K562 (cell line): ENCODE data around the gene MMP28. TPM values are rescaled to one million over a fixed set of nuclear protein-coding genes. Genes with fewer than 3 reads are reported as not detected.

Experiments
- ELF4 ChIP-seq: fragments of 450-650 bp; formaldehyde crosslinking; IDR thresholded peaks from 2 replicates; pipeline ENCODE4 v1.4.0; 2022; ENCODE audit warnings: missing genetic modification characterization
- JUN ChIP-seq, 2 experiments: sonication (generic) in 1 of 2; formaldehyde crosslinking in 1 of 2; IDR thresholded peaks; 2 replicates each; pipeline versions ENCODE4 v1.6.1 to v1.8.0; 2012 to 2022; ENCODE audit warnings: borderline replicate concordance in 2 of 2, mild to moderate bottlenecking in 2 of 2, improper control_type of control experiment in 1 of 2, low read depth in 1 of 2, low read length in 1 of 2, missing genetic modification reagents in 1 of 2
- LARP7 ChIP-seq: fragments of 450-650 bp; IDR thresholded peaks from 2 replicates; pipeline ENCODE4 v1.6.1; 2016
- PHF21A ChIP-seq: fragments of 450-650 bp; IDR thresholded peaks from 2 replicates; pipeline ENCODE4 v1.6.1; 2017; ENCODE audit warnings: low read depth, borderline replicate concordance
- RB1 ChIP-seq: fragments of 450-650 bp; IDR thresholded peaks from 2 replicates; pipeline ENCODE4 v1.6.1; 2017; ENCODE audit warnings: low read depth, mild to moderate bottlenecking
- STAT5B ChIP-seq: fragments of 250-450 bp; sonication (Bioruptor Pico); IDR thresholded peaks from 2 replicates; pipeline ENCODE4 v1.8.0; 2021; ENCODE audit warnings: mild to moderate bottlenecking, inconsistent platforms
- TRIM25 ChIP-seq: fragments of 450-650 bp; IDR thresholded peaks from 2 replicates; pipeline ENCODE4 v1.7.0; 2016; ENCODE audit warnings: borderline replicate concordance
- ZNF184 ChIP-seq: sonication (generic); formaldehyde crosslinking; IDR thresholded peaks from 2 replicates; pipeline ENCODE4 v1.5.0; 2020; ENCODE audit warnings: missing genetic modification reagents
- polyA plus RNA-seq, 8 experiments: library from polyadenylated mRNA; depleted of rRNA in 4 of 8; stranded (reverse) in 5 of 8; unstranded in 3 of 8; fragments of >200 nt; fragmentation: Nextera tagmentation in 2 of 8; fragmentation: Illumina TruSeq in 1 of 8; extraction: Ambion mirVana in 2 of 8; extraction: Trizol in 1 of 8; gene quantifications; 2 replicates each; pipeline versions ENCODE4 v1.2.1 to v1.2.3, GENCODE V29; 2011 to 2014; ENCODE audit warnings: inconsistent platforms in 1 of 8, missing spikeins in 1 of 8
- total RNA-seq, 7 experiments: library from RNA; depleted of rRNA in 6 of 7; stranded (reverse); fragments of >200 nt in 6 of 7; fragmentation: Illumina TruSeq in 2 of 7; extraction: Trizol in 2 of 7; gene quantifications; 2 replicates each; pipeline versions ENCODE4 v1.2.1 to v1.2.3, GENCODE V29; 2011 to 2021; ENCODE audit warnings: low replicate concordance in 1 of 7
- TF ChIP-seq, protein P1 (sequence below): fragments of 450-650 bp; IDR thresholded peaks from 2 replicates; pipeline ENCODE4 v1.6.1; 2016; ENCODE audit warnings: low read depth
- TF ChIP-seq, protein P2 (sequence below): IDR thresholded peaks from 2 replicates; pipeline ENCODE4 v1.6.1; 2012; ENCODE audit warnings: low read depth, low read length, improper control_type of control experiment, borderline replicate concordance
- TF ChIP-seq, protein P3 (sequence below): sonication (generic); formaldehyde crosslinking; IDR thresholded peaks from 2 replicates; pipeline ENCODE4 v1.8.0; 2022; ENCODE audit warnings: missing genetic modification reagents, mild to moderate bottlenecking, borderline replicate concordance

The MMP28 gene
- total and polyA plus RNA-seq, 9 of the 15 experiments (the other 6 are each of a cell fraction or from before 2014, with no cell fraction given): not detected

DNA sequence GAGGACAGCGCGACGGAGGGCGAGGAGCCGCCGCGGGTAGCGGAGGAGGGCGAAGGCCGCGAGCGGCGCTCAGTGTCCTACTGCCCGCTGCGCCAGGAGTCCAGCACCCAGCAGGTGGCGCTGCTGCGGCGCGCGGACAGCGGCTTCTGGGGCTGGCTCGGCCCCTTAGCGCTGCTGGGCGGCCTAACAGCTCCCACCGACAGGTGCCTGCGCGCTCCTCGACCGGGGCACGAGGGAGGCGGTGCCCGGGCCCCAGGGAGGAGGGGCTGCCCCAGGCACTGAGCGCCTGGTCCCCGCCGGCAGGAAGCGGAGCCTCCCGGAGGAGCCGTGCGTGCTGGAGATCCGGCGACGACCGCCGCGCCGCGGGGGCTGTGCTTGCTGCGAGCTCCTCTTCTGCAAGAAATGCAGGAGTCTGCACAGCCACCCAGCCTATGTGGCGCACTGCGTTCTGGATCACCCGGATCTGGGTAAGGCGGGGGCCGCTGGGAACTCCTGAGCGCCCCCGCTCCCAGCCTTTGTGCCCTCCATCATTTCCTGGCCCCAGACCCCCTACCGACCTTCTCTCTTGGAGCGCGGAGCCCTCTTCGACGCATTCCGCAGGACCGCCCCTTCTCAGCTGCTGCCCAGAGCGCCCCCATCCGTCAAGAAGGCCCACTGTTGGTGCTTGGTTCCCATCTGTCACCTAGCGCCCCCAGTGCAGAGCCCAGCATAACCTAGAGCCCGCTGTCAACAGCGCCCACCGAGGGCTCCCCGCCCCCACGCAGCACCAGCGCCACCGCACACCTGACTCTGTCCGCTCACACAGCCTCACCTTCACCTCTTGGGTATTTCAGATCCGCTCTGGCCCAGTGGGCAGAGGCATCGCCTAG lies 31.1 kb downstream of the MMP28 start (continued):
- TF ChIP-seq, protein P1, sequence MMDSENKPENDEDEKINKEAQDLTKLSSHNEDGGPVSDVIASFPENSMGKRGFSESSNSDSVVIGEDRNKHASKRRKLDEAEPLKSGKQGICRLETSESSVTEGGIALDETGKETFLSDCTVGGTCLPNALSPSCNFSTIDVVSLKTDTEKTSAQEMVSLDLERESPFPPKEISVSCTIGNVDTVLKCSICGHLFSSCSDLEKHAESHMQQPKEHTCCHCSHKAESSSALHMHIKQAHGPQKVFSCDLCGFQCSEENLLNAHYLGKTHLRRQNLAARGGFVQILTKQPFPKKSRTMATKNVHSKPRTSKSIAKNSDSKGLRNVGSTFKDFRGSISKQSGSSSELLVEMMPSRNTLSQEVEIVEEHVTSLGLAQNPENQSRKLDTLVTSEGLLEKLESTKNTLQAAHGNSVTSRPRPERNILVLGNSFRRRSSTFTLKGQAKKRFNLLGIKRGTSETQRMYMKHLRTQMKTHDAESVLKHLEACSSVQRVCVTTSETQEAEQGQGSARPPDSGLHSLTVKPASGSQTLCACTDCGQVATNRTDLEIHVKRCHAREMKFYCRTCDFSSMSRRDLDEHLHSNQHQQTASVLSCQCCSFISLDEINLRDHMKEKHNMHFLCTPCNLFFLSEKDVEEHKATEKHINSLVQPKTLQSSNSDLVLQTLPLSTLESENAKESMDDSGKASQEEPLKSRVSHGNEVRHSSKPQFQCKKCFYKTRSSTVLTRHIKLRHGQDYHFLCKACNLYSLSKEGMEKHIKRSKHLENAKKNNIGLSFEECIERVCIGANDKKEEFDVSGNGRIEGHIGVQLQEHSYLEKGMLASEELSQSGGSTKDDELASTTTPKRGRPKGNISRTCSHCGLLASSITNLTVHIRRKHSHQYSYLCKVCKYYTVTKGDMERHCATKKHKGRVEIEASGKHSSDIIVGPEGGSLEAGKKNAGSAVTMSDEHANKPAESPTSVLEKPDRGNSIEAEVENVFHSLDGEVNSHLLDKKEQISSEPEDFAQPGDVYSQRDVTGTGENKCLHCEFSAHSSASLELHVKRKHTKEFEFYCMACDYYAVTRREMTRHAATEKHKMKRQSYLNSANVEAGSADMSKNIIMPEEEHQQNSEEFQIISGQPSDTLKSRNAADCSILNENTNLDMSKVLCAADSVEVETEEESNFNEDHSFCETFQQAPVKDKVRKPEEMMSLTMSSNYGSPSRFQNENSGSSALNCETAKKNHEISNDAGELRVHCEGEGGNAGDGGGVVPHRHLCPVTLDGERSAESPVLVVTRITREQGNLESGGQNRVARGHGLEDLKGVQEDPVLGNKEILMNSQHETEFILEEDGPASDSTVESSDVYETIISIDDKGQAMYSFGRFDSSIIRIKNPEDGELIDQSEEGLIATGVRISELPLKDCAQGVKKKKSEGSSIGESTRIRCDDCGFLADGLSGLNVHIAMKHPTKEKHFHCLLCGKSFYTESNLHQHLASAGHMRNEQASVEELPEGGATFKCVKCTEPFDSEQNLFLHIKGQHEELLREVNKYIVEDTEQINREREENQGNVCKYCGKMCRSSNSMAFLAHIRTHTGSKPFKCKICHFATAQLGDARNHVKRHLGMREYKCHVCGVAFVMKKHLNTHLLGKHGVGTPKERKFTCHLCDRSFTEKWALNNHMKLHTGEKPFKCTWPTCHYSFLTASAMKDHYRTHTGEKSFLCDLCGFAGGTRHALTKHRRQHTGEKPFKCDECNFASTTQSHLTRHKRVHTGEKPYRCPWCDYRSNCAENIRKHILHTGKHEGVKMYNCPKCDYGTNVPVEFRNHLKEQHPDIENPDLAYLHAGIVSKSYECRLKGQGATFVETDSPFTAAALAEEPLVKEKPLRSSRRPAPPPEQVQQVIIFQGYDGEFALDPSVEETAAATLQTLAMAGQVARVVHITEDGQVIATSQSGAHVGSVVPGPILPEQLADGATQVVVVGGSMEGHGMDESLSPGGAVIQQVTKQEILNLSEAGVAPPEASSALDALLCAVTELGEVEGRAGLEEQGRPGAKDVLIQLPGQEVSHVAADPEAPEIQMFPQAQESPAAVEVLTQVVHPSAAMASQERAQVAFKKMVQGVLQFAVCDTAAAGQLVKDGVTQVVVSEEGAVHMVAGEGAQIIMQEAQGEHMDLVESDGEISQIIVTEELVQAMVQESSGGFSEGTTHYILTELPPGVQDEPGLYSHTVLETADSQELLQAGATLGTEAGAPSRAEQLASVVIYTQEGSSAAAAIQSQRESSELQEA: no peak
- TF ChIP-seq LARP7 (no peak), JUN (IDR thresholded peaks at IDR 0.05; ENCODE audit: borderline replicate concordance, low read depth, low read length) (no peak), JUN (CRISPR knock-in tag; IDR thresholded peaks at IDR 0.05; ENCODE audit: borderline replicate concordance) (no peak), TRIM25 (no peak), ZNF184 (CRISPR knock-in tag) (no peak), ELF4 (CRISPR knock-in tag) (no peak), RB1 (peak; percentile 93), STAT5B (no peak), PHF21A (0 out of 2 replicates have a peak, but pooled peaks have one; percentile 51)
- TF ChIP-seq, protein P2, sequence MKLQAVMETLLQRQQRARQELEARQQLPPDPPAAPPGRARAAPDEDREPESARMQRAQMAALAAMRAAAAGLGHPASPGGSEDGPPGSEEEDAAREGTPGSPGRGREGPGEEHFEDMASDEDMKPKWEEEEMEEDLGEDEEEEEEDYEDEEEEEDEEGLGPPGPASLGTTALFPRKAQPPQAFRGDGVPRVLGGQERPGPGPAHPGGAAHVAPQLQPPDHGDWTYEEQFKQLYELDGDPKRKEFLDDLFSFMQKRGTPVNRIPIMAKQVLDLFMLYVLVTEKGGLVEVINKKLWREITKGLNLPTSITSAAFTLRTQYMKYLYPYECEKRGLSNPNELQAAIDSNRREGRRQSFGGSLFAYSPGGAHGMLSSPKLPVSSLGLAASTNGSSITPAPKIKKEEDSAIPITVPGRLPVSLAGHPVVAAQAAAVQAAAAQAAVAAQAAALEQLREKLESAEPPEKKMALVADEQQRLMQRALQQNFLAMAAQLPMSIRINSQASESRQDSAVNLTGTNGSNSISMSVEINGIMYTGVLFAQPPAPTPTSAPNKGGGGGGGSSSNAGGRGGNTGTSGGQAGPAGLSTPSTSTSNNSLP: no peak
- TF ChIP-seq, protein P3, sequence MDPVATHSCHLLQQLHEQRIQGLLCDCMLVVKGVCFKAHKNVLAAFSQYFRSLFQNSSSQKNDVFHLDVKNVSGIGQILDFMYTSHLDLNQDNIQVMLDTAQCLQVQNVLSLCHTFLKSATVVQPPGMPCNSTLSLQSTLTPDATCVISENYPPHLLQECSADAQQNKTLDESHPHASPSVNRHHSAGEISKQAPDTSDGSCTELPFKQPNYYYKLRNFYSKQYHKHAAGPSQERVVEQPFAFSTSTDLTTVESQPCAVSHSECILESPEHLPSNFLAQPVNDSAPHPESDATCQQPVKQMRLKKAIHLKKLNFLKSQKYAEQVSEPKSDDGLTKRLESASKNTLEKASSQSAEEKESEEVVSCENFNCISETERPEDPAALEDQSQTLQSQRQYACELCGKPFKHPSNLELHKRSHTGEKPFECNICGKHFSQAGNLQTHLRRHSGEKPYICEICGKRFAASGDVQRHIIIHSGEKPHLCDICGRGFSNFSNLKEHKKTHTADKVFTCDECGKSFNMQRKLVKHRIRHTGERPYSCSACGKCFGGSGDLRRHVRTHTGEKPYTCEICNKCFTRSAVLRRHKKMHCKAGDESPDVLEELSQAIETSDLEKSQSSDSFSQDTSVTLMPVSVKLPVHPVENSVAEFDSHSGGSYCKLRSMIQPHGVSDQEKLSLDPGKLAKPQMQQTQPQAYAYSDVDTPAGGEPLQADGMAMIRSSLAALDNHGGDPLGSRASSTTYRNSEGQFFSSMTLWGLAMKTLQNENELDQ (CRISPR knock-in tag): no peak
